GM12878 (cell line): Measurements from ENCODE around the gene USP47. TPM values are rescaled to one million over a fixed set of nuclear protein-coding genes. Genes with fewer than 3 reads are reported as not detected.

Experiments
- ATAC-seq: fragments of 200-7000 bp; cut with Tn5 transposase; 3 replicates; pipeline ENCODE4 v1.9.1; 2020; ENCODE audit warnings: mild to moderate bottlenecking, moderate library complexity
- BruUV-seq: library from RNA; stranded (reverse); fragments of 400-500 nt; replicated peaks from 2 replicates; lab custom pipeline; 2021; lab: Mats Ljungman, UMichigan
- CTCF ChIA-PET: fragments of 300-600 bp; sonication (Branson Sonifier 250); formaldehyde crosslinking; extraction: SDS; loops from one replicate; lab custom pipeline; 2021; ENCODE audit warnings: inconsistent platforms; lab: Yijun Ruan, JAX
- POLR2A ChIA-PET: fragments of 350-600 bp; formaldehyde crosslinking; extraction: SDS; loops from one replicate; lab custom pipeline; 2021; ENCODE audit warnings: inconsistent platforms; lab: Charles Lee
- RAD21 ChIA-PET: fragments of 300-600 bp; sonication (Branson Sonifier 250); formaldehyde crosslinking; loops from one replicate; lab custom pipeline; 2023; ENCODE audit warnings: antibody characterized with exemption; ENCODE audit not compliant: unreplicated experiment; lab: Charles Lee
- SMC1A ChIA-PET: fragments of 300-600 bp; sonication (Branson Sonifier 250); formaldehyde crosslinking; loops from one replicate; lab custom pipeline; 2023; ENCODE audit not compliant: unreplicated experiment, uncharacterized antibody; lab: Charles Lee
- DNase-seq: peaks from one replicate; pipeline ENCODE4 v3.0.0-alpha.2; 2011; ENCODE audit warnings: low read depth, low spot score
- FAIRE-seq: peaks from 3 replicates; lab custom pipeline; 2011; peaks lifted over from hg19 to GRCh38; lab: Jason Lieb, UNC
- H2AFZ ChIP-seq: 2 replicates; pipeline ENCODE4 v1.6.0; 2011; ENCODE audit warnings: low read depth, low read length, control low read depth; ENCODE audit not compliant: control insufficient read depth
- H3K27ac ChIP-seq: 2 replicates; pipeline ENCODE4 v1.5.1; 2011; ENCODE audit warnings: control low read depth; ENCODE audit not compliant: control insufficient read depth, insufficient read depth
- H3K27me3 ChIP-seq, 2 experiments: replicated peaks in 1 of 2; 2 replicates each; pipeline versions ENCODE4 v1.6.0 to v1.6.1; 2011; ENCODE audit warnings: low read length in 1 of 2; ENCODE audit not compliant: control insufficient read depth in 2 of 2, insufficient read depth in 2 of 2
- H3K36me3 ChIP-seq, 2 experiments: 2 replicates each; pipeline ENCODE4 v1.5.1; 2011; ENCODE audit warnings: low read length in 1 of 2; ENCODE audit not compliant: control insufficient read depth in 2 of 2, insufficient read depth in 2 of 2
- H3K4me1 ChIP-seq: 2 replicates; pipeline ENCODE4 v1.6.1; 2011; ENCODE audit warnings: mild to moderate bottlenecking, low read length, moderate library complexity, mixed read lengths; ENCODE audit not compliant: control insufficient read depth, insufficient read depth
- H3K4me2 ChIP-seq: 2 replicates; pipeline ENCODE4 v1.6.0; 2011; ENCODE audit warnings: control low read depth; ENCODE audit not compliant: control insufficient read depth, insufficient read depth
- H3K4me3 ChIP-seq: fragments of 200-600 bp; sonication (generic); 2 replicates; pipeline ENCODE4 v1.5.1; 2016
- H3K79me2 ChIP-seq: 2 replicates; pipeline ENCODE4 v1.6.0; 2011; ENCODE audit warnings: low read length; ENCODE audit not compliant: control insufficient read depth, insufficient read depth
- H3K9ac ChIP-seq: 2 replicates; pipeline ENCODE4 v1.8.0; 2011; ENCODE audit warnings: low read length, control low read depth, mixed read lengths; ENCODE audit not compliant: control insufficient read depth, insufficient read depth
- H3K9me3 ChIP-seq: replicated peaks from 3 replicates; pipeline ENCODE4 v1.5.1; 2011; ENCODE audit warnings: mild to moderate bottlenecking, low read length; ENCODE audit not compliant: control insufficient read depth, insufficient read depth
- H4K20me1 ChIP-seq: 2 replicates; pipeline ENCODE4 v1.6.0; 2011; ENCODE audit not compliant: control insufficient read depth, insufficient read depth
- ASH2L ChIP-seq: fragments of 300-600, 200-600 bp; sonication (generic); IDR thresholded peaks from 2 replicates; pipeline ENCODE4 v1.6.1; 2017; ENCODE audit warnings: low read depth, mild to moderate bottlenecking, borderline replicate concordance
- ATF3 ChIP-seq: IDR thresholded peaks from 2 replicates; pipeline ENCODE4 v1.6.1; 2011; ENCODE audit warnings: low read depth, mild to moderate bottlenecking, low read length, moderate library complexity, borderline replicate concordance; ENCODE audit errors: extremely low read depth
- EZH2 ChIP-seq: IDR thresholded peaks from 2 replicates; pipeline ENCODE4 v1.6.1; 2012; ENCODE audit warnings: low read depth, mild to moderate bottlenecking, control low read depth, inconsistent platforms, low read length, borderline replicate concordance; ENCODE audit not compliant: control insufficient read depth
- KAT2A ChIP-seq: conservative IDR thresholded peaks from 2 replicates; pipeline ENCODE4 v1.6.1; 2011; ENCODE audit warnings: low read depth, low read length; ENCODE audit not compliant: control insufficient read depth
- WGBS: methylation state at CpG from one replicate; pipeline ENCODE4 v1.1.6; 2016; ENCODE audit warnings: low lambda C conversion rate; ENCODE audit not compliant: insufficient replicate concordance, insufficient coverage; ENCODE audit errors: missing lambda C conversion rate; 5-methylcytosine and 5-hydroxymethylcytosine counted together
- in situ Hi-C: fragments of 300-500 bp; cut with MboI; formaldehyde crosslinking; loops from 9 replicates; pipeline ENCODE4 v1.14.3; 2018; ENCODE audit warnings: mixed read lengths
- intact Hi-C: fragments of 100-400 bp; cut with micrococcal nuclease; formaldehyde crosslinking; loops from one replicate; pipeline ENCODE4 v1.14.2; 2022; ENCODE audit not compliant: unreplicated experiment
- polyA plus RNA-seq, 11 experiments: library from polyadenylated mRNA; depleted of rRNA in 4 of 11; unstranded in 6 of 11; stranded (reverse) in 5 of 11; fragments of >200 nt; fragmentation: Nextera tagmentation in 4 of 11; fragmentation: Illumina TruSeq in 1 of 11; extraction: Ambion mirVana in 4 of 11; extraction: Trizol in 1 of 11; gene quantifications; 1 replicate in 1 of 11; 2 replicates in 10 of 11; pipeline versions ENCODE4 v1.2.1 to v1.2.3, GENCODE V29; 2011 to 2016; ENCODE audit warnings: inconsistent platforms in 2 of 11, missing spikeins in 2 of 11, low read depth in 1 of 11
- total RNA-seq, 4 experiments: library from RNA; depleted of rRNA in 3 of 4; stranded (reverse); fragments of >200 nt in 3 of 4; fragmentation: Illumina TruSeq in 1 of 4; extraction: Trizol in 1 of 4; gene quantifications; 2 replicates each; pipeline versions ENCODE4 v1.2.1 to v1.2.3, GENCODE V29; 2013 to 2021

Gene USP47
- total and polyA plus RNA-seq, 10 of the 15 experiments (the other 5 are each of a cell fraction or from before 2014, with no cell fraction given): 13.9 to 54.0 (median 31.6) TPM

- ChIA-PET SMC1A (no interaction called here), CTCF (interaction anchor here (1.0 to 1.8 kb wide), 2 partner anchors 11 to 278 kb away, joined by 4 to 5 read pairs; no protein-coding TSS in a partner anchor), POLR2A (no interaction called here), RAD21 (no interaction called here)
- intact Hi-C loops: no loop called here
- Histone ChIP-seq H2AFZ (no peak overlapping the region), H3K27me3 (peaks cover 0 to 6% of the 10 kb centered on the region in 2 experiments), H3K4me3 (no peak overlapping the region), H4K20me1 (no peaks in the 10 kb centered on the region), H3K36me3 (no peaks in the 10 kb centered on the region), H3K4me2 (no peak overlapping the region), H3K27ac (no peak overlapping the region), H3K79me2 (no peaks in the 10 kb centered on the region), H3K9ac (no peak overlapping the region), H3K4me1 (no peaks in the 10 kb centered on the region), H3K9me3 (no peaks in the 10 kb centered on the region)
- no peak for DNase-seq
- WGBS: 29% methylated on average over 4 of the region's 4 CpGs
- no peak for FAIRE-seq
- TF ChIP-seq ASH2L: no peak
- no peak for TF ChIP-seq ATF3
- in situ Hi-C loops: no loop called here
- BruUV-seq: no TSS peak
- no peak for ATAC-seq
These were observed 162.0 kb downstream of the USP47 start for GRCh38 chr11:12003815-12004214.

GRCh38 chr11:12005061-12005460 is 163.3 kb downstream of the USP47 start:
- Histone ChIP-seq H3K9me3 (no peaks in the 10 kb centered on the region), H2AFZ (no peak overlapping the region), H3K79me2 (no peaks in the 10 kb centered on the region), H3K27me3 (peaks cover 2 to 9% of the 10 kb centered on the region in 2 experiments), H3K36me3 (no peaks in the 10 kb centered on the region), H3K4me2 (no peak overlapping the region), H3K27ac (no peak overlapping the region), H3K4me1 (no peaks in the 10 kb centered on the region), H3K9ac (no peak overlapping the region), H3K4me3 (no peak overlapping the region), H4K20me1 (no peaks in the 10 kb centered on the region)
- in situ Hi-C loops: no loop called here
- ChIA-PET POLR2A (no interaction called here), SMC1A (interaction anchor here (1.2 to 1.3 kb wide), 2 partner anchors 9 to 284 kb away, joined by 3 to 4 read pairs; no protein-coding TSS in a partner anchor), CTCF (interaction anchor here (0.6 to 1.8 kb wide), 4 partner anchors 10 to 808 kb away, joined by 3 to 5 read pairs (median 4); no protein-coding TSS in a partner anchor), RAD21 (no interaction called here)
- no TSS peak for BruUV-seq
- intact Hi-C loops: no loop called here
- no peak for DNase-seq
- TF ChIP-seq EZH2: no peak
- no peak for TF ChIP-seq KAT2A
- no peak for ATAC-seq
- 20% methylated on average over 4 of the region's 4 CpGs for WGBS
- FAIRE-seq: no peak
